ENCODE data around the gene NIFK. TPM values are rescaled to one million over a fixed set of nuclear protein-coding genes. Genes with fewer than 3 reads are reported as not detected.
"Not testable (repeated sequence)": the region's sequence is repeated elsewhere in the genome, so short reads cannot be mapped to it uniquely, and the experiment has no call there.

NIFK gene
- total RNA-seq, 1 donor from 2014 or later = 45.1 TPM

- DNase-seq = no peak
Measured at GRCh38 chr2:121731366-121731765, 5.3 kb downstream of the NIFK start.

DNA sequence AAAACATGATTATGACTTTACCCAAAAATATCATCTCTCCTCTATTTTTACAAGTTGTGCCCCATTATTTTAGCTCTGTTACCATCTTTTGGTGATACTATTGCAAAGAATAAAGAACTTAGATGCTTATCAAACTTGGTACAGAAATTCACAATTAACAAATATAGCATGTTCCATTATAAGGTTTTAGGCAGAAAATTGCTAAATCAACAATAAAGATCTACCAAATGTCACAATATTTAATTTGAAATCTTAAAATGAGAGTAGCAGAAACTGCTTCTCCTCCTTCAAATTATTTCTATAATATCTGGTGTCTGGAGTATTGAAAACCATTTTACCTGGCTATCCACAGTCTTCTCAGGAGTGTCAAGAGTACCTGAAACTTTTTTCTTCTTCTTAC, 8.7 kb downstream of the NIFK start:
- no peak for DNase-seq

- no peak for DNase-seq
Measured at GRCh38 chr2:121727332-121727731, 9.3 kb downstream of the NIFK start.

GRCh38 chr2:121723316-121723715, 13.4 kb downstream of the NIFK start:
- no peak for DNase-seq

GRCh38 chr2:121722479-121722878, 14.2 kb downstream of the NIFK start:
- DNase-seq = peak; percentile 59

DNA sequence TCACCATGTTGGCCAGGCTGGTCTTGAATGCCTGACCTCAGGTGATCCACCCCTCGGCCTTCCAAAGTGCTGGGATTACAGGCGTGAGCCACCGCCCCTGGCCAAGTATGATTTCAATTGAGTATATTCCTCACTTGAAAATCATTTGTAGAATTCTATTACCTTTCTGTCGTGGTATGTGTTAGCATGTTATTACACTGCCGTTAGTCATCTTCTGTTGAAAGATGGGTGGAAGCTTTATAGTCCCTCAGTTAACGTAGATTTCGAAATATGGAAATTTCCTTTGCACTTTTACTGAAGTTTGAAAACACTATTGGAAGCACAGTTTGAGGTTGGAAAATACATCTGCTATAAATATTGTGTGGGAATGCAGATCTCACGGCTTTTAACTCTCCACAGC, 14.7 kb downstream of the NIFK start:
- DNase-seq = no peak

- DNase-seq = no peak
Measured at GRCh38 chr2:121717529-121717928, 19.1 kb downstream of the NIFK start.

GRCh38 chr2:121716126-121716525, 20.5 kb downstream of the NIFK start:
- DNase-seq = no peak

DNA sequence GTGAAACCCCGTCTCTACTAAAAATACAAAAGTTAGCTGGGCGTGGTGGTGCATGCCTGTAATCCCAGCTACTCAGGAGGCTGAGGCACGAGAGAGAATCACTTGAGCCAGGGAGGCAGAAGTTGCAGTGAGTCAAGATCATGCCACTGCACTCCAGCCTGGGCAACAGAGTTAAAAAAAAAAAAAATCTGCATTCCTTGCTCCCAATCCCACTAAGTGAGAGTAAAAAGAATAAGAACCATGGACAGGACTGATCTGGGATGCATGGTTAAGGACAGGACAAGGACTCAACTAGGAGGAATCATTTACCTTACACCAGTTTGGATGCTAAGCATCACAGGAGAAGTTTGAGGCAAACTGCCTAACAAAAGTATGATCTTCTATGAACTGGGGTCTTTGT, 25.2 kb downstream of the NIFK start:
- DNase-seq = not testable (repeated sequence)

GRCh38 chr2:121710470-121711170, 26.1 kb downstream of the NIFK start:
- no peak for DNase-seq

DNA sequence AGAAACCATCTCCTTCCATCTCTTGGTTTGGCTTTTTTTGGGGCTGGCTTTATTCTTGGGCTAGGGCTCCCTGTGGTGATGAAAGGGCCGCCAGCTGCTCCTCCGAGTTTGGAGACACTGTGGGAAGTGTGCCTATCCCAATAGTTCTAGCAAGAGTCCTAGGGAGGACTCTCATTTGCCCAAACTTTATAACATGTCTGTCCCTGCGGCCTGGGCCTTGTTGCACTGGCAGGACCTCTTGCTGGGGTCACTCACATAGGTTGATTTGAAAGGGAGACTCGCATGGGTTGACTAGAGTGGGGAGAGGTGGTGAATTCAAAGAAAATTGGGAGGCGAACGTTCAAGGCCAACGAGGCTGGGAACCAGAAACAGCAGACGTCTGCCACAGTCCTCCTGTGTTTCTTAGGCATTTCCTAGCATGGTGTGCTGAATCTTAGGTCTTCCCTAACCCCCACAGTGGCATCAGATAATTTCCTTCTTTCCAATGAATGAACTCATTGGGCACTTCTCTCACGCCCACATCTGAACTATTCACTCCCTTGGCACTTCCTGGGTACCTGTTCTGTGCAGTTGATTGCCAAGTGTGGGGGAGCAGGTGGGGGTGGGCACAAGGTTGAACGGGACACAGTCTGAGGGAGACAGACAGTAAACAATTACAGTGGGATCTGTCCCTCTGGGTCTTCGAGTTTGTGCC, 26.8 kb downstream of the NIFK start:
- no peak for DNase-seq

- DNase-seq = no peak
Measured at GRCh38 chr2:121707920-121708361, 28.7 kb downstream of the NIFK start.

DNA sequence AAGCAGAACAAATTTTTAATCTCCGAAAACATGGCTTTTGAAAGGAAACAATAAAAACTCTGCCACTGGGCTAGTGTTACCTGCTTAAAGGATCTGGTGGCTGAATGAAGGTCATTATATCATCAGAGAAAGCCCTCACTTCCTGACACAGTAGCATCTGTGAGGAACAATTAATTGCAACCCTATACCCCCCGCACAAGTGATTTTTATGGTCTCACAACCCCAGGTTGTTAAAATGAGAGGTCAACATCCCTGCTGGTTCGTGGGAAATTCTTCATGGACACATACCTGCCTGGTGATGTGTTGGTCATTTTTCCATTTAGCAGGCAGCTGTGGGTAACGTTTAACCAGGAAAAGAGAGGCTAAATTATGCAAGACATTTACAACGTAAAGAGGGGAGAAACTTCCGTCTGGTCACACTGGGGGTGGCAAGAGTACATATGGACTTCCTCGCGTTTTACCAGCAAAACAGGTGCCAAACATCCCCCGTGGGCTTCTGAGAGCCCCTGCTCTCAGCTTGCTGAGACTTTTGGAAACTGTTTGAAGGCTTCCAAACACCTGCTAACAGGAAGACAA, 29.2 kb downstream of the NIFK start:
- DNase-seq = no peak

- no peak for DNase-seq
Measured at GRCh38 chr2:121705958-121706357, 30.7 kb downstream of the NIFK start.

- peak; percentile 9 for DNase-seq
Measured at GRCh38 chr2:121705390-121705789, 31.3 kb downstream of the NIFK start.

GRCh38 chr2:121701761-121702160, 34.9 kb downstream of the NIFK start:
- DNase-seq = not testable (repeated sequence)

DNA sequence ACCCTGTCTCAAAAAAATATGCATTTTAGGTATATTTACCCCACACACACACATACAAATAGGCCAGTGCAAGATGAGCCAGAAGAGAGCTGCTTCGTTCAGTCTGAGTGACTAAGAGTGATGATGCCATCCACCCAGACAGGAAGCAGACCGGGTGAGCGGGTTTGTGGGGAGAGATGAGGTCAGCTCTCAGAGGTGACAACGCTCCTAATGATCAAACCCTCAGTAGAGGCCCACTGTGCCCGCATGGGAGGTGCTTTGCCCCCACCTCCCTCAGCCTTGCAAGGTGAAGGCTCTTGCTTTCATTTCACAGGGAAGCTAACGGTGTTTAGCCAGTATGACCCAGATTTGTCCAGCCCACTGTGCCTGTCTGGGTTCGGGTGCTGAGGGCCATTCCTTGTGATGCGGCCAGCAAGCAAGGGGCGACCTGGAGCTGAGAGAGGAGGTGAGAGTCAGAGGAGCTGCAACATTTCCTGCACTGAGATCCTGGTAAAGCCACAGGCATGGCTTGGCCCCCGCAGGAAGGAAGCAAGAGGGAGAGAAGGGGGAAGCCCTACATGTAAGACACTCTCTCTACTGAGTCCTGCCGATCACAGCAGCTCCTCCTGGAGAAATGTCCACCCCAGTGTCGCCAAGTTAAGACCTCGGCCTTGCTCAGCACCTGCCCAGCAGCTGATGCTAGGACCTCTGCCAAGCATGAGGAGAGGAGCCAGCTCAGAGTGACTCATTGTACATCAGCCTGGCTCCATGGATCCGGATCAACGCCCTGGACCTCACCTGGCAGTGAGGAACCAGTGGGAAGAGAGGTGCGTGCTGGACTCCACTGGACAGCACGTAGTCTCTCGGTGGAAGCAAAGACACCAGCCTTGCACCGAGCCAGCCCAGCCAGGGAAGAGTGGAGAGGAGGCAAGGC, 37.0 kb downstream of the NIFK start:
- DNase-seq = peak; percentile 78

- DNase-seq = no peak
Measured at GRCh38 chr2:121698318-121698930, 38.3 kb downstream of the NIFK start.

DNA sequence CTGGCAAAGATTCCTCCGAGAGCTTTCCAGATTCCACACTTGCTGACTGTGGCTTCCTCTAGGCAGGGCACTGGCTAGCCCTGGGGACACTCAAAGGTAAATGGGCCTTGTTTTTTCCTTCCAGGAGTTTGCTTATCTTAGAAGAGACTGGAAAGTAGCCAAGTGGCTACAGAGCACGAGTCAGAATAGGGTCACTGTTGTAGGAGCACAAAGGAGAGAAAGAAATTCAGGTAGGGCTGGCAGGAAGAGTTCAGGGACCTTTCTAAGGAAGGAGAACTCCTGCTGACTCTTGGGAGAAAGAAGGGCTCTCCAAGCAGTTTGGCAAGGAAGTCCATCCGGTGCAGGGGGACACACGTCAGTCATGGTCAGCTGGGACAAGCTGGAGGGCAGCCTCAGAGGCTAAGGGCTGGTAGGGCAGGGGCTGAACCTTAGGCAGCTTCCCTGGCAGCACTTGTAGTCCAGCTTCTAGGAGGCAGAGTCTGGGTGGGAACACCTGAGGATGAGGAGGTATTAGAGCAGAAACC, 39.5 kb downstream of the NIFK start:
- DNase-seq = peak; percentile 60

- DNase-seq = no peak
Measured at GRCh38 chr2:121696410-121696930, 40.2 kb downstream of the NIFK start.

GRCh38 chr2:121695171-121695451, 41.6 kb downstream of the NIFK start:
- DNase-seq = no peak

All from dermis blood vessel endothelial cell (primary cell).